ENCODE results near the gene HADH.
"Not testable (repeated sequence)": the region's sequence is repeated elsewhere in the genome, so short reads cannot be mapped to it uniquely, and the experiment has no call there.

The HADH gene

GRCh38 chr4:107989537-107990386 is at the start of gene HADH:
Gene HADH (plus strand): TSS chr4:107989889. CDS start chr4:107989933, 44 bp downstream.
- peak; percentile 55 for DNase-seq

GRCh38 chr4:107945809-107946208 is 43.9 kb upstream of the HADH start:
- no peak for DNase-seq

- DNase-seq = no peak
These were observed 38.7 kb upstream of the HADH start for GRCh38 chr4:107950746-107951540.

- DNase-seq = no peak
These were observed 38.1 kb upstream of the HADH start for GRCh38 chr4:107951551-107951950.

- DNase-seq = no peak
These were observed 33.7 kb upstream of the HADH start for GRCh38 chr4:107956011-107956410.

GRCh38 chr4:107966903-107967302 is 22.8 kb upstream of the HADH start:
- DNase-seq = no peak

- DNase-seq = not testable (repeated sequence)
These were observed 22.2 kb upstream of the HADH start for GRCh38 chr4:107967519-107967918.

GRCh38 chr4:107967921-107968320 is 21.8 kb upstream of the HADH start:
- not testable (repeated sequence) for DNase-seq

- no peak for DNase-seq
These were observed 19.5 kb upstream of the HADH start for GRCh38 chr4:107970063-107970798.

GRCh38 chr4:107972605-107973004 is 17.1 kb upstream of the HADH start:
- DNase-seq = no peak

- DNase-seq = no peak
These were observed 15.2 kb upstream of the HADH start for GRCh38 chr4:107974523-107974922.

- no peak for DNase-seq
These were observed 12.2 kb upstream of the HADH start for GRCh38 chr4:107977482-107977881.

- no peak for DNase-seq
These were observed 11.6 kb upstream of the HADH start for GRCh38 chr4:107977966-107978705.

- no peak for DNase-seq
These were observed 10.8 kb upstream of the HADH start for GRCh38 chr4:107978716-107979451.

- DNase-seq = no peak
These were observed 1.6 kb upstream of the HADH start for GRCh38 chr4:107987916-107988762.

- peak; percentile 0 for DNase-seq
These were observed 990 bp upstream of the HADH start for GRCh38 chr4:107988763-107989035.

- DNase-seq = no peak
These were observed 540 bp upstream of the HADH start for GRCh38 chr4:107989162-107989536.

- DNase-seq = no peak
These were observed 2.4 kb downstream of the HADH start for GRCh38 chr4:107991945-107992630.

- no peak for DNase-seq
These were observed 4.3 kb downstream of the HADH start for GRCh38 chr4:107993969-107994368.

GRCh38 chr4:107994894-107995293 is 5.2 kb downstream of the HADH start:
- no peak for DNase-seq

All from DMS79 (cell line).